Measurements from ENCODE around the gene LYPD5.
"Not testable (repeated sequence)": the region's sequence is repeated elsewhere in the genome, so short reads cannot be mapped to it uniquely, and the experiment has no call there.

Gene LYPD5

DNA sequence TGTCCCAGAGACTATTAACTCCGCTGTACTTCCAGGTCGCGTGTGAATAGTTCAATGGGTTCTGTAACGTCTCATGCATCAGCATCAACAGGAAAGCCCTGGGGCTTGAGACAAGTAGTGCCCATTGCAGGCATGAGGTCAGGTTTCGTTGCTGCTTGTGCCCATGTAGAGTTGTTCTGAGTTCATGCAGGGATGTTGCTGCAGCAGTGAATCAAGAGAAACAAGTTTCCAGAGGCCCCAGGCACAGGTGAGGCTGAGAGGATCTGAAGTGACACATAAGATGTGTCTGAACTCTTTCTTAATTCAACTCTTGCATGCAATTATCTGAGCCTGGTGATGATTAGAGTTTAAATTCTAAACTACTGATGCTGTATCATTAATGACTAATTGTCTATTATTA lies 16.3 kb upstream of the LYPD5 start:
- Histone ChIP-seq H3K9me3 (no peaks in the 10 kb centered on the region; the same call in 1 of the 2 replicates), H3K36me3 (no peaks in the 10 kb centered on the region), H3K4me1 (no peaks in the 10 kb centered on the region), H3K27me3 (peaks cover 5% of the 10 kb centered on the region), H3K4me3 (ENCODE audit: low read depth, low read length) (no peak overlapping the region)
- TF ChIP-seq, protein P1, sequence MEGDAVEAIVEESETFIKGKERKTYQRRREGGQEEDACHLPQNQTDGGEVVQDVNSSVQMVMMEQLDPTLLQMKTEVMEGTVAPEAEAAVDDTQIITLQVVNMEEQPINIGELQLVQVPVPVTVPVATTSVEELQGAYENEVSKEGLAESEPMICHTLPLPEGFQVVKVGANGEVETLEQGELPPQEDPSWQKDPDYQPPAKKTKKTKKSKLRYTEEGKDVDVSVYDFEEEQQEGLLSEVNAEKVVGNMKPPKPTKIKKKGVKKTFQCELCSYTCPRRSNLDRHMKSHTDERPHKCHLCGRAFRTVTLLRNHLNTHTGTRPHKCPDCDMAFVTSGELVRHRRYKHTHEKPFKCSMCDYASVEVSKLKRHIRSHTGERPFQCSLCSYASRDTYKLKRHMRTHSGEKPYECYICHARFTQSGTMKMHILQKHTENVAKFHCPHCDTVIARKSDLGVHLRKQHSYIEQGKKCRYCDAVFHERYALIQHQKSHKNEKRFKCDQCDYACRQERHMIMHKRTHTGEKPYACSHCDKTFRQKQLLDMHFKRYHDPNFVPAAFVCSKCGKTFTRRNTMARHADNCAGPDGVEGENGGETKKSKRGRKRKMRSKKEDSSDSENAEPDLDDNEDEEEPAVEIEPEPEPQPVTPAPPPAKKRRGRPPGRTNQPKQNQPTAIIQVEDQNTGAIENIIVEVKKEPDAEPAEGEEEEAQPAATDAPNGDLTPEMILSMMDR (IDR thresholded peaks at IDR 0.05; ENCODE audit: low read depth, low read length): no peak
- no peak for DNase-seq

DNA sequence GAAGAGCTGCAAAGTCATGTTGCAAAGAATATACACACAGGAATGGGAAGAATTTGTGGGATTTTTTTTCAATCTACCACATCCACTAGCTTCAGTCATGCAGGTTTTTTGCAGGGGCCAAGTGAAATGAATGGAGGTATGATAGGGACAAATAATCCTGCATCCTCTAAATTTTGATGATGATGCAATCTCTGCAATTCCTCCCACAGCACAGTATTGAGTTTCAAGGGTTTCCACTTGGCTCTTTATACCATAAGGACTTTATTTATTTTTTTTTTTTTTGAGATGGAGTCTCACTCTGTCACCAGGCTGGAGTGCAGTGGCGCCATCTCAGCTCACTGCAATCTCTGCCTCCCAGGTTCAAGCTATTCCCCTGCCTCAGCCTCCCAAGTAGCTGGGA lies 15.2 kb upstream of the LYPD5 start:
- H3K4me1 ChIP-seq; H3K4me3 ChIP-seq (ENCODE audit: low read depth, low read length); H3K27me3 ChIP-seq; H3K36me3 ChIP-seq; DNase-seq; H3K9me3 ChIP-seq: not testable (repeated sequence)

DNA sequence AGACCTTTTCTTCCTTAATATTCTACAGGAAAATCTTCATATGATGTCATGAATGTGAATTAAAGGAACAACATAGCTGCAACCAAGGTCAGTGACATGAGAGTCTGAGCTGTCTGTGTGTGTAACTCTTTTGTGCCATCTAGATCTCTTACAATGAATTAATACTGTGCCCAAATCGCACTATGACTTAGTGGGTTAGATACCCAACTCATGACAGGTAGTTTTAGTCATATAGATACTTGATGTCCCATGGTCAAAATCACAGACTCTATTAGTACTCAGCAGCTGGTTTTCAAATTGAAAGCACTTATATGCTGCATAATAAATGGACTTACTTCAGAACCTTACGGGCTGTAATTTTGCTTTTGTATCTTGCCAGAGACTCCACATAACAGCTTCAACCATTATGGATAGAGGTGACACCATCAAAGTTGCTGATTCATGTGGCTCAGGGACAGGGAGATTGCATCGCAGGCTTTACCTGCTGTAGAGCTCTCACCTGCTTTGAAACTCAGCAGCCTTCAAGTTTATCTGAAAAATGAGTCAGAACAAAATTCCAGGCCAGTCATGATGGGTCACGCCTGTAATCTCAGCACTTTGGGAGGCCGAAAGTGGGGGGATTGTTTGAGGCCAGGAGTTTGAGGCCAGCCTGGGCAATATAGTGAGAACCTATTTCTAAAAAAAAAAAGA lies 12.6 kb upstream of the LYPD5 start:
- Histone ChIP-seq H3K36me3 (no peaks in the 10 kb centered on the region), H3K9me3 (no peaks in the 10 kb centered on the region; the same call in 1 of the 2 replicates), H3K27me3 (no peaks in the 10 kb centered on the region), H3K4me1 (no peaks in the 10 kb centered on the region), H3K4me3 (ENCODE audit: low read depth, low read length) (no peak overlapping the region)
- DNase-seq: no peak
- TF ChIP-seq, protein P1 (IDR thresholded peaks at IDR 0.05; ENCODE audit: low read depth, low read length): no peak

DNA sequence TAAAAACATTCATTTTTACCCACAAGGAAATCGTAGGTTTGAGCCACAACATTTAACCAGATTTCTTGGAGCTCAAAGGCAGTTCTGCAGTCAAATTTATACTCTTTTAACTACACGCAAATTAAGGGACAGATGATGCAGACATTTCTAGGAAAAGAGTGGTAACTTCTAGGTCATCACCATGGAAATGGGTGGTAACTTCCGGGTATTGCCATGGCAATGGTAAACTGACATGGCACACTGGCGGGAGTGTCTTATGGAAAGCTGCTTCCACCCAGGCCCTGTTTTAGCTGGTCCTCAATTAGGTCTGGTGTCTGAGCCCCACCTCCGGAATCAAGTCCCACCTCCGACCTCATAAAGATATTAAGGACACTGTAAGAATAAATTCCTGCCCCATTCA lies 10.4 kb upstream of the LYPD5 start:
- H3K4me3 ChIP-seq (ENCODE audit: low read depth, low read length): no peak overlapping the region
- no peaks in the 10 kb centered on the region for H3K9me3 ChIP-seq
- no peaks in the 10 kb centered on the region for H3K36me3 ChIP-seq
- TF ChIP-seq, protein P1 (IDR thresholded peaks at IDR 0.05; ENCODE audit: low read depth, low read length): no peak
- DNase-seq: no peak
- no peaks in the 10 kb centered on the region for H3K4me1 ChIP-seq
- H3K27me3 ChIP-seq: no peaks in the 10 kb centered on the region

DNA sequence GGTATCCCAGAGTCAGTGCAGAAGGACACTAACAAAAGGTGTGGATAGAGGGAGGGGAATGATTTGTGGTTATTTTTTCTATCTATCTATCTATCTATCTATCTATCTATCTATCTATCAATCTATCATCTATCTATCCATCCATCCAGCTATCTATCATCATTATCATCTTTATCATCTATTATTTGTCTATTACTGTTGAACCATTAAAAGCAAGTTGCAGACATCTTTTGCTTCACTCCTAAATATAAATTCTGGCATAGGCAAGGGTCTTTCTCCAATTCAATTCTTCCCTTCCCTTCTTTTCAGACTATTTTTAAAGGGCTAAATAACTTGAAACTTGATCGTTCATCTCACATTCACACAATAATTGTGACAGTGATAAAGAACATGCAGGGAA lies 10.0 kb upstream of the LYPD5 start:
- TF ChIP-seq, protein P1 (IDR thresholded peaks at IDR 0.05; ENCODE audit: low read depth, low read length): no peak
- DNase-seq: no peak

DNA sequence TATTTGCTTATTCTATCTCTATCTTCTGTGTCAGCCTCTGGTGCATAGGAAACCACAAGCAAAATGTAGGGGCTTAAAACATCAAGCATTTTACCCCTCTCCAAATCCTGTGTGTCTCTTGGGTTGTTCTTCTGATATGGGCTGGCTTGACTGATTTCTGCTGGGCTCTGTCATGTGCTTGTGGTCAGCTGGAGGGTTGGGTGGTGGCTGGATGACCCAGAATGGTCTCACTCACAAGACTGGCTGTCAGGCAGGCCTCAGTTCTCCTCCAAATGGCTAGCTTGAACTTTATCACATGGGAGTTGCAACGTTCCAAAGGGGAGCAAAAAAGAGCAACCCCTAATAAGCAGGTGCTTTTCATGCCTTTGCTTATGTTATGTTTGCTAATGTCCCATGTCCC lies 9.6 kb upstream of the LYPD5 start:
- H3K4me3 ChIP-seq (ENCODE audit: low read depth, low read length): no peak overlapping the region
- TF ChIP-seq, protein P1 (IDR thresholded peaks at IDR 0.05; ENCODE audit: low read depth, low read length): no peak
- no peak for DNase-seq

More for the DNA sequence above, 10.0 kb upstream of the LYPD5 start:
- H3K4me1 ChIP-seq: no peaks in the 10 kb centered on the region
- H3K9me3 ChIP-seq: no peaks in the 10 kb centered on the region
- no peaks in the 10 kb centered on the region for H3K27me3 ChIP-seq
- no peaks in the 10 kb centered on the region for H3K36me3 ChIP-seq
- H3K4me3 ChIP-seq (ENCODE audit: low read depth, low read length): no peak overlapping the region

More for the DNA sequence above, 9.6 kb upstream of the LYPD5 start:
- Histone ChIP-seq H3K36me3 (no peaks in the 10 kb centered on the region), H3K27me3 (no peaks in the 10 kb centered on the region), H3K9me3 (no peaks in the 10 kb centered on the region), H3K4me1 (no peaks in the 10 kb centered on the region)

All from BE2C (cell line).